Lung (tissue), 16 donors: ENCODE measurements around the gene PARPBP. TPM values are rescaled to one million over a fixed set of nuclear protein-coding genes. Genes with fewer than 3 reads are reported as not detected.
"Not testable (repeated sequence)": the region's sequence is repeated elsewhere in the genome, so short reads cannot be mapped to it uniquely, and the experiment has no call there.

Source experiments
- ATAC-seq: fragments of 200-7000 bp; cut with Tn5 transposase; one replicate; pipeline ENCODE4 v1.9.1; 2020; ENCODE audit warnings: moderate number of reproducible peaks; ENCODE audit not compliant: insufficient read depth, low FRiP score
- DNase-seq, 3 donors: peaks; one replicate each; pipeline ENCODE4 v3.0.0-alpha.2; 2013 to 2017
- H3K27ac ChIP-seq, 2 donors: one replicate each; pipeline ENCODE4 v1.5.1; 2013; ENCODE audit warnings: mild to moderate bottlenecking in 2 of 2, moderate library complexity in 2 of 2, control low read depth in 1 of 2, inconsistent platforms in 1 of 2, low read depth in 1 of 2, low read length in 1 of 2
- H3K27me3 ChIP-seq, 3 donors: one replicate each; pipeline ENCODE4 v1.5.1; 2013; ENCODE audit warnings: low read length in 2 of 3; ENCODE audit not compliant: control insufficient read depth in 3 of 3, insufficient read depth in 3 of 3
- H3K36me3 ChIP-seq, 4 donors: one replicate each; pipeline ENCODE4 v1.5.1; 2013; ENCODE audit warnings: low read length in 4 of 4, mild to moderate bottlenecking in 1 of 4, moderate library complexity in 1 of 4; ENCODE audit not compliant: control insufficient read depth in 4 of 4, insufficient read depth in 4 of 4
- H3K4me1 ChIP-seq, 5 donors: one replicate each; pipeline ENCODE4 v1.5.1; 2013; ENCODE audit warnings: low read length in 5 of 5, mild to moderate bottlenecking in 2 of 5, moderate library complexity in 1 of 5; ENCODE audit not compliant: control insufficient read depth in 5 of 5, insufficient read depth in 5 of 5
- H3K4me3 ChIP-seq: one replicate; pipeline ENCODE4 v1.5.1; 2013; ENCODE audit warnings: mild to moderate bottlenecking, control low read depth, moderate library complexity
- H3K9ac ChIP-seq, 2 donors: one replicate each; pipeline ENCODE4 v1.5.1; 2013; ENCODE audit warnings: low read length in 2 of 2, control low read depth in 1 of 2; ENCODE audit not compliant: insufficient read depth in 1 of 2
- H3K9me3 ChIP-seq, 4 donors: one replicate each; pipeline ENCODE4 v1.5.1; 2013; ENCODE audit warnings: low read length in 3 of 4, mild to moderate bottlenecking in 1 of 4, moderate library complexity in 1 of 4; ENCODE audit not compliant: control insufficient read depth in 4 of 4, insufficient read depth in 3 of 4
- CTCF ChIP-seq: IDR thresholded peaks from 2 replicates; pipeline ENCODE4 v1.5.1; 2012; ENCODE audit warnings: mild to moderate bottlenecking; ENCODE audit errors: control extremely low read depth, extremely low read depth
- WGBS, 2 donors: extraction: QIAGEN DNeasy Blood & Tissue Kit; methylation state at CpG; one replicate each; pipeline ENCODE4 v1.1.7; 2013; 5-methylcytosine and 5-hydroxymethylcytosine counted together
- long read RNA-seq, 5 donors: transcript quantifications; one replicate each; lab custom pipeline, GENCODE V29; 2026
- polyA plus RNA-seq, 2 donors: library from polyadenylated mRNA; stranded (reverse); fragments of 200-250 nt; gene quantifications; one replicate each; pipeline ENCODE4 v1.2.1, GENCODE V29; 2013
- total RNA-seq, 2 donors: library from RNA; depleted of rRNA in 1 of 2; stranded (reverse); fragments of >200 nt in 1 of 2; gene quantifications; one replicate each; pipeline ENCODE4 v1.2.1, GENCODE V29; 2014 to 2021
- donor health status: control.
- donor health status: control.
- donor health status: Bipolar disorder and iron deficiency.
- donor health status: healthy.
- donor health status: DM: yes; HTN: yes; CAD: no.

PARPBP gene, protein sequence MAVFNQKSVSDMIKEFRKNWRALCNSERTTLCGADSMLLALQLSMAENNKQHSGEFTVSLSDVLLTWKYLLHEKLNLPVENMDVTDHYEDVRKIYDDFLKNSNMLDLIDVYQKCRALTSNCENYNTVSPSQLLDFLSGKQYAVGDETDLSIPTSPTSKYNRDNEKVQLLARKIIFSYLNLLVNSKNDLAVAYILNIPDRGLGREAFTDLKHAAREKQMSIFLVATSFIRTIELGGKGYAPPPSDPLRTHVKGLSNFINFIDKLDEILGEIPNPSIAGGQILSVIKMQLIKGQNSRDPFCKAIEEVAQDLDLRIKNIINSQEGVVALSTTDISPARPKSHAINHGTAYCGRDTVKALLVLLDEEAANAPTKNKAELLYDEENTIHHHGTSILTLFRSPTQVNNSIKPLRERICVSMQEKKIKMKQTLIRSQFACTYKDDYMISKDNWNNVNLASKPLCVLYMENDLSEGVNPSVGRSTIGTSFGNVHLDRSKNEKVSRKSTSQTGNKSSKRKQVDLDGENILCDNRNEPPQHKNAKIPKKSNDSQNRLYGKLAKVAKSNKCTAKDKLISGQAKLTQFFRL
- total RNA-seq: 1 to 10 TPM; 1.7 to 6.1 TPM
- 1 to 10 TPM; 1.2 to 1.5 TPM for polyA plus RNA-seq
- long read RNA-seq, donor 1, partial matches to known transcripts: 0 of 3 reads
- long read RNA-seq, donor 1, other reads (novel, unspliced or antisense): 0 of 3 reads
- long read RNA-seq, donor 2, partial matches to known transcripts: 0 of 1 reads
- long read RNA-seq, donor 2, other reads (novel, unspliced or antisense): 0 of 1 reads
- long read RNA-seq, donor 3, partial matches to known transcripts: 0 of 1 reads
- long read RNA-seq, donor 3, other reads (novel, unspliced or antisense): 0 of 1 reads
- long read RNA-seq, donor 4: 0 reads
- long read RNA-seq, donor 5, partial matches to known transcripts: 0 of 1 reads
- long read RNA-seq, donor 5, other reads (novel, unspliced or antisense): 0 of 1 reads

GRCh38 chr12:102119674-102120563 is at the start of gene PARPBP, which contains the start of gene NUP37:
TSS of gene PARPBP (plus strand) at chr12:102120183. CDS start at chr12:102123889, 3,706 bp downstream.
TSS of gene NUP37 (minus strand) at chr12:102120114. CDS start at chr12:102118518, 1,596 bp downstream.
- 0 to 1% methylated on average over 57 to 62 of the region's 62 CpGs for WGBS, 2 donors
- Histone ChIP-seq H3K36me3 (peaks cover 0 to 12% (median 6%) of the 10 kb centered on the region in 4 donors), H3K9ac (peak within 1 kb of the TSS; percentile 83 to 99), H3K9me3 (no peaks in the 10 kb centered on the region), H3K4me1 (peaks cover 0 to 10% (median 3%) of the 10 kb centered on the region in 5 donors), H3K4me3 (peak within 1 kb of the TSS; percentile 72), H3K27me3 (no peaks in the 10 kb centered on the region), H3K27ac (peak within 1 kb of the TSS; percentile 71 to 88)
- no peak for TF ChIP-seq CTCF
- peak; percentile 100 for ATAC-seq
- peak; percentile 95 for DNase-seq

DNA sequence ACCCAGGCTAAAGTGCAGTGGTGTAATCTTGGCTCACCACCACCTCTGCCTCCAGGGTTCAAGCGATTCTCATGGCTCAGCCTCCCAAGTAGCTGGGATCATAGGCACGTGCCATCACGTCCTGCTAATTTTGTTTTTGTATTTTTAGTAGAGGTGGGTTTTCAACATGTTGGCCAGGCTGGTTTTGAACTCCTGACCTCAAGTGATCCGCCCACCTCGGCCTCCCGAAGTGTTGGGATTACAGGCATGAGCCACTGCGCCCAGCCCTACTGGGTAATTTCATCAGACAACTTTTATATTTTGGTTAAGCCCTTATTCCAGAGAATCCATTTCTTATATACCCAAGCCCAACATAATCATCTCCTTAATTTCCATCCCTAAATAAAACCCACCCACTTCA is 47.9 kb upstream of the PARPBP start:
- H3K27me3 ChIP-seq, H3K9ac ChIP-seq, H3K4me3 ChIP-seq, DNase-seq, ATAC-seq, H3K4me1 ChIP-seq, H3K9me3 ChIP-seq, H3K27ac ChIP-seq: not testable (repeated sequence)
- peaks cover 1 to 16% (median 6%) of the 10 kb centered on the region in 4 donors for H3K36me3 ChIP-seq
- WGBS, 2 donors: 93 to 94% methylated on average over 7 of the region's 7 CpGs

DNA sequence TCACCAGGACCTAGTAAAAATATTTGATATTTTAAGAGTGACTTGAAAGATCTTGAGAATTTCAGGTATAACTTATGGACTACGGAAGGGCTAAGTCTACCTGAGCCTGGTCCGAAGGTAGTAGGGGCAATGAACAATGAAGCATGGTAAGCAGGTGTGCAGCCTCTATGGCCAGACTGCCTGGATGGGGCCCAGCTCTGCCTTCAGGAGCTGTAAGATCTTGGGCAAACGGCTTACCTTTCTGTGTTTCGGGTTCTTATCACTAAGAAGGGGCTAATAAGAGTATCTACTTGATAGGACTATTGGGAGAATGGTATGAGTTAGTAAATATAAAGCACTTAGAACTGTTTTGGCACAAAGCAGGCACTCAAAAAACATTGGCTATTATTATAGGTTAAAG is 39.1 kb upstream of the PARPBP start:
- no peak for ATAC-seq
- peaks cover 7 to 26% (median 13%) of the 10 kb centered on the region in 4 donors for H3K36me3 ChIP-seq
- WGBS, 2 donors: 75 to 89% methylated on average over 4 of the region's 4 CpGs

DNA sequence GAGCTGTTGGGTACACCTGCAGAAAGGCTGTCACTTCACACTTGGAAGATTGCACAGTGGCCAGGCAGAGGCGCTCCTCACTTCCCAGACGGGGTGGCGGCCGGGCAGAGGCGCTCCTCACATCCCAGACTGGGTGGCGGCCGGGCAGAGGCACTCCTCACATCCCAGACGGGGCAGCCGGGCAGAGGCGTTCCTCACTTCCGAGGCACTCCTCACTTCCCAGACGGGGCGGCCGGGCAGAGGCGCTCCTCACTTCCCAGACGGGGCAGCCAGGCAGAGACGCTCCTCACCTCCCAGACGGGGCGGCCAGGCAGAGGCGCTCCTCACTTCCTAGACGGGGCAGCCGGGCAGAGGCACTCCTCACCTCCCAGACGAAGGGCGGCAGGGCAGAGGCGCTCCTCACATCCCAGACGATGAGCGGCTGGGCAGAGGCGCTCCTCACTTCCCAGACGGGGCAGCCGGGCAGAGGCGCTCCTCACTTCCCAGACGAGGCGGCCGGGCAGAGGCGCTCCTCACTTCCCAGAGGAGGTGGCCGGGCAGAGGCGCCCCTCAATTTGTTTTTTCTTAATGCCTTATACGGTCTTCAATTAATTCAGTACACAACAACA is 30.7 kb upstream of the PARPBP start:
- H3K4me3 ChIP-seq, H3K9ac ChIP-seq, H3K27me3 ChIP-seq, H3K9me3 ChIP-seq, H3K27ac ChIP-seq, DNase-seq, H3K36me3 ChIP-seq, ATAC-seq: not testable (repeated sequence)
- WGBS, 2 donors: 98 to 100% methylated on average over 38 of the region's 38 CpGs
- peaks cover 0 to 10% (median 0%) of the 10 kb centered on the region in 5 donors for H3K4me1 ChIP-seq

More for the DNA sequence above, 39.1 kb upstream of the PARPBP start:
- Histone ChIP-seq H3K4me1 (peaks cover 0 to 1% (median 0%) of the 10 kb centered on the region in 5 donors), H3K9me3 (no peaks in the 10 kb centered on the region), H3K27ac (peak overlapping the region in 1 of 2 donors; percentile 40), H3K9ac (no peak overlapping the region), H3K27me3 (no peaks in the 10 kb centered on the region), H3K4me3 (no peak overlapping the region)
- no peak for TF ChIP-seq CTCF
- no peak for DNase-seq
